HepG2 (cell line): ENCODE measurements around the gene SLC6A8.

ENCODE experiments used
- BHLHE40 ChIP-seq: IDR thresholded peaks from 2 replicates; pipeline ENCODE4 v1.6.1; 2011; ENCODE audit warnings: low read length, improper control_type of control experiment
- DPF2 ChIP-seq: sonication (generic); formaldehyde crosslinking; IDR thresholded peaks from 2 replicates; pipeline ENCODE4 v1.4.0; 2020; ENCODE audit warnings: mild to moderate bottlenecking, low read depth, missing genetic modification reagents, borderline replicate concordance
- MAX ChIP-seq: IDR thresholded peaks from 2 replicates; pipeline ENCODE4 v1.6.1; 2012; ENCODE audit warnings: inconsistent platforms
- POLR2A ChIP-seq, 2 experiments: IDR thresholded peaks; 2 replicates each; pipeline ENCODE4 v1.6.1; 2011; ENCODE audit warnings: low read depth in 2 of 2, low read length in 2 of 2, mild to moderate bottlenecking in 1 of 2, moderate library complexity in 1 of 2; ENCODE audit not compliant: insufficient read depth in 1 of 2
- RAD21 ChIP-seq: fragments of 450-650 bp; formaldehyde crosslinking; IDR thresholded peaks from 2 replicates; pipeline ENCODE4 v1.5.0; 2020; ENCODE audit warnings: mild to moderate bottlenecking
- ZNF274 ChIP-seq: sonication (generic); formaldehyde crosslinking; IDR thresholded peaks from 2 replicates; pipeline ENCODE4 v1.5.1; 2020; ENCODE audit warnings: mild to moderate bottlenecking, missing genetic modification reagents
- ZNF574 ChIP-seq: sonication (generic); formaldehyde crosslinking; IDR thresholded peaks from 2 replicates; pipeline ENCODE4 v1.4.0; 2020; ENCODE audit warnings: missing genetic modification reagents
- TF ChIP-seq, protein P1 (sequence below): sonication (generic); formaldehyde crosslinking; IDR thresholded peaks from 2 replicates; pipeline ENCODE4 v1.5.0; 2020; ENCODE audit warnings: mild to moderate bottlenecking, missing genetic modification reagents, moderate library complexity
- TF ChIP-seq, protein P2 (sequence below), 2 experiments: sonication (generic) in 1 of 2; formaldehyde crosslinking in 1 of 2; IDR thresholded peaks; 2 replicates each; pipeline versions ENCODE4 v1.5.1 to v1.6.1; 2011 to 2020; ENCODE audit warnings: borderline replicate concordance in 1 of 2, low read depth in 1 of 2, low read length in 1 of 2, mild to moderate bottlenecking in 1 of 2, missing genetic modification reagents in 1 of 2, moderate library complexity in 1 of 2

- TF ChIP-seq, protein P1, sequence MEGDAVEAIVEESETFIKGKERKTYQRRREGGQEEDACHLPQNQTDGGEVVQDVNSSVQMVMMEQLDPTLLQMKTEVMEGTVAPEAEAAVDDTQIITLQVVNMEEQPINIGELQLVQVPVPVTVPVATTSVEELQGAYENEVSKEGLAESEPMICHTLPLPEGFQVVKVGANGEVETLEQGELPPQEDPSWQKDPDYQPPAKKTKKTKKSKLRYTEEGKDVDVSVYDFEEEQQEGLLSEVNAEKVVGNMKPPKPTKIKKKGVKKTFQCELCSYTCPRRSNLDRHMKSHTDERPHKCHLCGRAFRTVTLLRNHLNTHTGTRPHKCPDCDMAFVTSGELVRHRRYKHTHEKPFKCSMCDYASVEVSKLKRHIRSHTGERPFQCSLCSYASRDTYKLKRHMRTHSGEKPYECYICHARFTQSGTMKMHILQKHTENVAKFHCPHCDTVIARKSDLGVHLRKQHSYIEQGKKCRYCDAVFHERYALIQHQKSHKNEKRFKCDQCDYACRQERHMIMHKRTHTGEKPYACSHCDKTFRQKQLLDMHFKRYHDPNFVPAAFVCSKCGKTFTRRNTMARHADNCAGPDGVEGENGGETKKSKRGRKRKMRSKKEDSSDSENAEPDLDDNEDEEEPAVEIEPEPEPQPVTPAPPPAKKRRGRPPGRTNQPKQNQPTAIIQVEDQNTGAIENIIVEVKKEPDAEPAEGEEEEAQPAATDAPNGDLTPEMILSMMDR (CRISPR knock-in tag) = no peak
- TF ChIP-seq, protein P2, sequence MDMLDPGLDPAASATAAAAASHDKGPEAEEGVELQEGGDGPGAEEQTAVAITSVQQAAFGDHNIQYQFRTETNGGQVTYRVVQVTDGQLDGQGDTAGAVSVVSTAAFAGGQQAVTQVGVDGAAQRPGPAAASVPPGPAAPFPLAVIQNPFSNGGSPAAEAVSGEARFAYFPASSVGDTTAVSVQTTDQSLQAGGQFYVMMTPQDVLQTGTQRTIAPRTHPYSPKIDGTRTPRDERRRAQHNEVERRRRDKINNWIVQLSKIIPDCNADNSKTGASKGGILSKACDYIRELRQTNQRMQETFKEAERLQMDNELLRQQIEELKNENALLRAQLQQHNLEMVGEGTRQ (IDR thresholded peaks at IDR 0.05; ENCODE audit: low read depth, low read length) = no peak
- TF ChIP-seq, protein P2 (CRISPR knock-in tag; IDR thresholded peaks at IDR 0.05; ENCODE audit: borderline replicate concordance) = no peak
- TF ChIP-seq RAD21 (no peak), ZNF574 (CRISPR knock-in tag) (no peak), ZNF274 (no peak), BHLHE40 (no peak), MAX (no peak), DPF2 (CRISPR knock-in tag) (no peak), POLR2A (IDR thresholded peaks at IDR 0.05; ENCODE audit: insufficient read depth in 1 of 2, low read depth in 2 of 2, low read length in 2 of 2) (no peak)
These were observed 47.6 kb upstream of the SLC6A8 start for GRCh38 chrX:153640045-153640686.
